Right cardiac atrium (tissue), 5 donors: ENCODE data around the gene RAVER2. TPM values are rescaled to one million over a fixed set of nuclear protein-coding genes. Genes with fewer than 3 reads are reported as not detected.
A peak's percentile ranks its signal among the peaks of the same experiment; 100 is the strongest.

Experiments used
- ATAC-seq, 2 donors: fragments of 200-7000 bp; cut with Tn5 transposase; one replicate each; pipeline versions ENCODE4 v1.8.0 to v1.9.1; 2020; ENCODE audit warnings: moderate library complexity in 2 of 2, mild to moderate bottlenecking in 1 of 2
- DNase-seq, 3 donors: peaks; one replicate each; pipeline ENCODE4 v3.0.0-alpha.2; 2020
- H3K27ac ChIP-seq: one replicate; pipeline ENCODE4 v1.5.1; 2013; ENCODE audit warnings: mild to moderate bottlenecking, low read length, control low read depth, moderate library complexity
- H3K27me3 ChIP-seq: one replicate; pipeline ENCODE4 v1.6.1; 2013; ENCODE audit not compliant: control insufficient read depth, insufficient read depth
- H3K4me1 ChIP-seq: one replicate; pipeline ENCODE4 v1.6.1; 2013; ENCODE audit warnings: low read length; ENCODE audit not compliant: control insufficient read depth, insufficient read depth
- H3K4me3 ChIP-seq: one replicate; pipeline ENCODE4 v1.5.1; 2013; ENCODE audit warnings: low read length, control low read depth
- H3K9me3 ChIP-seq: one replicate; pipeline ENCODE4 v1.6.1; 2013; ENCODE audit warnings: low read length; ENCODE audit not compliant: control insufficient read depth
- WGBS: extraction: QIAGEN DNeasy Blood & Tissue Kit; methylation state at CpG from one replicate; pipeline ENCODE4 v1.1.7; 2013; 5-methylcytosine and 5-hydroxymethylcytosine counted together
- intact Hi-C, 4 donors: fragments of 100-400 bp; cut with DNase I; formaldehyde crosslinking; loops; one replicate each; pipeline versions ENCODE4 v1.11.0 to v1.14.0; 2022 to 2023
- polyA plus RNA-seq: library from polyadenylated mRNA; stranded (reverse); fragments of 200-250 nt; gene quantifications from one replicate; pipeline ENCODE4 v1.2.3, GENCODE V29; 2013
- total RNA-seq, 4 donors: library from RNA; stranded (reverse); fragmentation: NEBNext Ultra II Directional; extraction: Animal tissue kit (Norgen Biotek cat#: 25700); gene quantifications; one replicate each; pipeline ENCODE4 v1.2.1, GENCODE V29; 2021
- donor health status: healthy with polysubstance abuse.
- donor health status: DM: no; HTN: yes; CAD: no.
- donor health status: DM: no; HTN: no; CAD: no.
- donor health status: DM: no; HTN: yes; CAD: no; lungs with severe emphysema.
- donor health status: DM: yes; HTN: yes; CAD: no.

Gene RAVER2
- total and polyA plus RNA-seq, 5 donors, result 15.9 to 28.5 (median 24.2) TPM

DNA sequence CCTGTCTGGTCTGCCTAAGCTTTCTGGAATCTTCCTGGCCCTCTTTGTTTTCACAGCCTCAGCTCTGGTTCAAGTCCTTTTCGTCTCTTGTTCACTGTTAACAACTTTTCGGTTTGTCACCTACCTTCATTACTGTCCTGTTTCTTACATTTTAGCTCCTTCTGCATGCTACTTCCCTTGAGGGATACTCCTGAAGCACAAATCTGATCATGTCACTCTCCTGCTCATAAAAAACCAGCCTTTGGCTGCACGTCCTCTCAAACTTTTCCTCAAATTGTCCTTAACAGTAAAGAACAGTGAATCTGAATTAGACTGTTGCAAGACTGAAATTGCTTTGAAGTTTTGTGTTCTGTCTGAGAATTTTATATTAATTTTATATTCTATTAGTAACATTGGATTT lies 3.3 kb downstream of the RAVER2 start:
- no peaks in the 10 kb centered on the region for H3K9me3 ChIP-seq
- ATAC-seq, result no peak
- no peak for DNase-seq
- intact Hi-C loops, result loop anchor here in 1 of 4 donors (10.0 kb wide), 2 partner anchors 77 to 217 kb away; partner anchors contain the start of gene JAK1
- no peaks in the 10 kb centered on the region for H3K4me1 ChIP-seq
- H3K27ac ChIP-seq, result no peak overlapping the region
- 42% methylated on average over 3 of the region's 3 CpGs for WGBS
- H3K4me3 ChIP-seq, result no peak overlapping the region
- no peaks in the 10 kb centered on the region for H3K27me3 ChIP-seq

GRCh38 chr1:64748706-64749105 lies 3.8 kb downstream of the RAVER2 start:
- Histone ChIP-seq H3K4me1 (no peaks in the 10 kb centered on the region), H3K4me3 (no peak overlapping the region), H3K27ac (no peak overlapping the region), H3K27me3 (no peaks in the 10 kb centered on the region), H3K9me3 (no peaks in the 10 kb centered on the region)
- DNase-seq (no peak), ATAC-seq (no peak)
- 80% methylated on average over 5 of the region's 5 CpGs for WGBS
- intact Hi-C loops, result loop anchor here in 1 of 4 donors (10.0 kb wide), 2 partner anchors 76 to 216 kb away; partner anchors contain the start of gene JAK1

DNA sequence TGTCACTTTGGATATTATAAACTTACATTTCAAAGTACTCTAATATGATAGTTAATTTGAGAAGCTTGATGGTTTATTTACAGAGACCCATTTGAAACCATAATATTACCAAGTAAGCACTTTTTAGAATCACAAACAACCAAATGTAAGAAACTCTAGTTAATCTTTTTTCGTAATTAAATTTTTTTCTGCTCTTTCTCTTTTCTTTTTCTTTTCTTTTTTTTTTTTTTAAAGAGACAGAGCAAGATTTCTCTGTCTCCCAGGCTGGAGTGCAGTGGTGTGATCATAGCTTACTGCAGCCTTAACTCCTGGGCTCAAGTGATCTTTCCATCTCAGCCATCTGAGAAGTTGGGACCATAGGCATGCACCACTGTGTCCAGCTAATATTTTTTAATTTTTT lies 5.2 kb downstream of the RAVER2 start:
- Histone ChIP-seq H3K27me3 (no peaks in the 10 kb centered on the region), H3K4me3 (no peak overlapping the region), H3K4me1 (peaks cover 2% of the 10 kb centered on the region), H3K9me3 (no peaks in the 10 kb centered on the region), H3K27ac (no peak overlapping the region)
- 44% methylated on average over 1 of the region's 1 CpG for WGBS
- no peak for ATAC-seq
- DNase-seq, result no peak
- intact Hi-C loops, result loop anchor here in 1 of 4 donors (10.0 kb wide), 1 partner anchor 65 kb away; no protein-coding TSS in a partner anchor

DNA sequence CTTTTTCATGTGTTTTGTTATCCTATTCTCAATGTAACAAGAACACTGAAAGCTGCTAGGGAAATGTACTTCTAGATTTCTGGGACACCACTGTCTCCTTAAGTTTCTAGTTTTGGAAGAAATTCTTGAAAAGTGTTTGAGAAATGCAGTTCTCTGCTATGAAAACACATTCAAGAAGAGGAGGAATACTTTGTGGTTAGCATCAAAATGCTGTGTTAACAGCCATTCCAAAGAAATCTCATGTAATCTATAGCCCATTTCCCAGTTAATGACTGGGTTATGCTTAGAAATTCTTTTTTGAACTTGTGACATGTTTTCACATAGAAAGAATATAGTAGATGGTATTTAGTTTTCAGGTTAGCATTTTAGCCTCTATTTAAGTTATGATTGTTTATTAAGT lies 6.0 kb downstream of the RAVER2 start:
- no peaks in the 10 kb centered on the region for H3K27me3 ChIP-seq
- no peak for ATAC-seq
- H3K27ac ChIP-seq, result no peak overlapping the region
- H3K4me1 ChIP-seq, result peaks cover 4% of the 10 kb centered on the region
- no peak for DNase-seq
- no peaks in the 10 kb centered on the region for H3K9me3 ChIP-seq
- H3K4me3 ChIP-seq, result no peak overlapping the region
- intact Hi-C loops, result loop anchor here in 1 of 4 donors (10.0 kb wide), 1 partner anchor 64 kb away; no protein-coding TSS in a partner anchor

GRCh38 chr1:64754173-64754572 lies 9.3 kb downstream of the RAVER2 start:
- Histone ChIP-seq H3K27me3 (no peaks in the 10 kb centered on the region), H3K9me3 (no peaks in the 10 kb centered on the region), H3K27ac (no peak overlapping the region), H3K4me1 (peaks cover 6% of the 10 kb centered on the region), H3K4me3 (no peak overlapping the region)
- ATAC-seq (no peak), DNase-seq (no peak)
- 97% methylated on average over 3 of the region's 3 CpGs for WGBS
- intact Hi-C loops, result loop anchor here in 1 of 4 donors (10.0 kb wide), 1 partner anchor 61 kb away; no protein-coding TSS in a partner anchor

GRCh38 chr1:64755361-64755760 lies 10.5 kb downstream of the RAVER2 start:
- intact Hi-C loops, result loop anchor here in 1 of 4 donors (10.0 kb wide), 1 partner anchor 59 kb away; no protein-coding TSS in a partner anchor
- DNase-seq, result no peak
- Histone ChIP-seq H3K27me3 (no peaks in the 10 kb centered on the region), H3K27ac (no peak overlapping the region), H3K4me3 (no peak overlapping the region), H3K4me1 (peaks cover 6% of the 10 kb centered on the region), H3K9me3 (no peaks in the 10 kb centered on the region)
- ATAC-seq, result peak; percentile 91 to 96
- WGBS, result 37% methylated on average over 2 of the region's 2 CpGs

DNA sequence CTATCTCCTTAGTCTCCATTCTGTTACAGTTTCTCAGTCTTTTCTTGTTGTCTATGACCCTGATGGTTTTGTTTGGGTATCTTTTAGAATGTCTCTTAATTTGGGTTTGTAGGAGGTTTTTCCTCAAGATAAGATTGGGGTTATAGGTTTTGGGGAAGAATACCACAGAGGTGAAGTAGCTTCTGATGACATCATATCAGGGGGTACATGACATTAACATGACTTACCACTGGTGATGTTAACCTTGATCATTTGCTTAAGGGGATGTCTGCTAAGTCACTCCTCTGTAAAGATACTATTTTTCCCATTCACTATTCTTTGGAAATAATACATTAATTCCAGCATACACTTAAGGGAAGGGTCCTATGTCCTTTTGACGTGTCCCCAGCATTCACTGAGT lies 11.9 kb downstream of the RAVER2 start:
- Histone ChIP-seq H3K27me3 (no peaks in the 10 kb centered on the region), H3K27ac (no peak overlapping the region), H3K9me3 (no peaks in the 10 kb centered on the region), H3K4me3 (no peak overlapping the region), H3K4me1 (peaks cover 6% of the 10 kb centered on the region)
- 70% methylated on average over 1 of the region's 1 CpG for WGBS
- intact Hi-C loops, result loop anchor here in 1 of 4 donors (10.0 kb wide), 1 partner anchor 58 kb away; no protein-coding TSS in a partner anchor
- ATAC-seq, result no peak
- no peak for DNase-seq

GRCh38 chr1:64757213-64757612 lies 12.3 kb downstream of the RAVER2 start:
- H3K4me1 ChIP-seq, result peaks cover 6% of the 10 kb centered on the region
- intact Hi-C loops, result loop anchor here in 1 of 4 donors (10.0 kb wide), 1 partner anchor 58 kb away; no protein-coding TSS in a partner anchor
- 13% methylated on average over 1 of the region's 1 CpG for WGBS

GRCh38 chr1:64758233-64758632 lies 13.4 kb downstream of the RAVER2 start:
- DNase-seq (no peak), ATAC-seq (no peak)
- Histone ChIP-seq H3K4me3 (no peak overlapping the region), H3K27ac (no peak overlapping the region), H3K9me3 (no peaks in the 10 kb centered on the region), H3K4me1 (peaks cover 6% of the 10 kb centered on the region), H3K27me3 (no peaks in the 10 kb centered on the region)
- intact Hi-C loops, result loop anchor here in 1 of 4 donors (10.0 kb wide), 1 partner anchor 57 kb away; no protein-coding TSS in a partner anchor
- 99% methylated on average over 3 of the region's 3 CpGs for WGBS

More at GRCh38 chr1:64757213-64757612, 12.3 kb downstream of the RAVER2 start:
- H3K27me3 ChIP-seq, result no peaks in the 10 kb centered on the region
- peak; percentile 32 to 68 (median 64) for DNase-seq
- H3K27ac ChIP-seq, result no peak overlapping the region
- no peak overlapping the region for H3K4me3 ChIP-seq
- no peaks in the 10 kb centered on the region for H3K9me3 ChIP-seq
- ATAC-seq, result peak; percentile 79 to 80

DNA sequence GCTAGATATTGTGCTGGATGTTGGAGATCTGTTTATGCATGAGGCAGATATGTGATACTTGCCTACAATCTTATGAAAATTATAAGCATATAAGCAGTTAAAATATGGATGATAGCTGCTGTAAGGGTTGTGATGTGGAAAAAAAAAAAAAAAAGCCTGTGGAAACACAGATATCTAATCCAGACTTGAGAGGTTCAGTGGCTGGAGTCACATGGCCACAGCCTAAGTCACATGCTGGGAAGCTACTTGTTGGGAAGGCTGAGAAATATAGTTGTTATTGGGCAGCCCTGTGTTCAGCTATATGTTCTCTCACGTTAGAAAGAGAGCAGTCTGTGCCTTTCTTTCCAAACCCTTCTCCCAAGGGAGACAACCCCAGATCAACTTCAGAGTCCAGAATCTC lies 15.1 kb downstream of the RAVER2 start:
- no peaks in the 10 kb centered on the region for H3K27me3 ChIP-seq
- intact Hi-C loops, result loop anchor here in 1 of 4 donors (10.0 kb wide), 1 partner anchor 55 kb away; no protein-coding TSS in a partner anchor
- no peak for ATAC-seq
- H3K4me1 ChIP-seq, result peaks cover 4% of the 10 kb centered on the region
- no peaks in the 10 kb centered on the region for H3K9me3 ChIP-seq
- no peak for DNase-seq
- no peak overlapping the region for H3K27ac ChIP-seq
- 59% methylated on average over 1 of the region's 1 CpG for WGBS
- H3K4me3 ChIP-seq, result no peak overlapping the region

GRCh38 chr1:64765012-64765411 lies 20.1 kb downstream of the RAVER2 start:
- DNase-seq (no peak), ATAC-seq (no peak)
- Histone ChIP-seq H3K4me1 (no peaks in the 10 kb centered on the region), H3K9me3 (no peaks in the 10 kb centered on the region), H3K27me3 (no peaks in the 10 kb centered on the region), H3K27ac (no peak overlapping the region), H3K4me3 (no peak overlapping the region)
- intact Hi-C loops, result no loop called here
- 83% methylated on average over 1 of the region's 1 CpG for WGBS
